GM18502 (cell line): ENCODE measurements around the gene TMEM62.
"Not testable (repeated sequence)": the region's sequence is repeated elsewhere in the genome, so short reads cannot be mapped to it uniquely, and the experiment has no call there.

Experiments used
- ATAC-seq: cut with Tn5 transposase; IDR thresholded peaks from one replicate; pipeline ENCODE4 v1.9.1; 2021; ENCODE audit warnings: mild to moderate bottlenecking; ENCODE audit not compliant: unreplicated experiment, poor library complexity

Gene TMEM62

GRCh38 chr15:43169888-43170287, 36.5 kb downstream of the TMEM62 start:
- ATAC-seq = no peak

GRCh38 chr15:43175656-43176309, 42.4 kb downstream of the TMEM62 start:
- not testable (repeated sequence) for ATAC-seq

DNA sequence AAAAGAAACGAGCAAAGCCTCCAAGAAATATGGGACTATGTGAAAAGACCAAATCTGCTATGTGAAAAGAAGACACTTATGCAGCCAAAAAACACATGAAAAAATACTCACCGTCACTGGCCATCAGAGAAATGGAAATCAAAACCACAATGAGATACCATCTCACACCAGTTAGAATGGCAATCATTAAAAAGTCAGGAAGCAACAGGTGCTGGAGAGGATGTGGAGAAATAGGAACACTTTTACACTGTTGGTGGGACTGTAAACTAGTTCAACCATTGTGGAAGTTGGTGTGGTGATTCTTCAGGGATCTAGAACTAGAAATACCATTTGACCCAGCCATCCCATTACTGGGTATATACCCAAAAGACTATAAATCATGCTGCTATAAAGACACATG, 43.8 kb downstream of the TMEM62 start:
- ATAC-seq = not testable (repeated sequence)

DNA sequence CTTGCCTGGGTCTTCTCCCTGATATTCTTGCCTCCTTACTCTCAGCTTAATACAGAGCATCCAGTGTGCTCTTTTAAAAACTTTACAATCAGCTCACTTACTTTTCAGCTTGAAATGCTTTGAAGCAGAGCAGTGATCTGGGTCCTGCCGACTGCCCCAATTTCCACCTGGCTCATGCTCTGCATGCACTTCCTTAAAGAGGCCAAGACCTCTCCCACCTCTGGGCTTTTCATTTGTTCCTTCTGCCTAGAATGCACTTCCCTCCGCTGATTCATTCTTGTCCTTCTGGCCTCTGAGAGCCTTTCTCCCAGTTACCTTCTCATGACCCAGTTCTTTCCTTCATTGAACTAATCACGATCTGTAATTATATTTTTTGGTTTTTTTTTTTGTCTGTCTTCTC, 49.9 kb downstream of the TMEM62 start:
- no peak for ATAC-seq

DNA sequence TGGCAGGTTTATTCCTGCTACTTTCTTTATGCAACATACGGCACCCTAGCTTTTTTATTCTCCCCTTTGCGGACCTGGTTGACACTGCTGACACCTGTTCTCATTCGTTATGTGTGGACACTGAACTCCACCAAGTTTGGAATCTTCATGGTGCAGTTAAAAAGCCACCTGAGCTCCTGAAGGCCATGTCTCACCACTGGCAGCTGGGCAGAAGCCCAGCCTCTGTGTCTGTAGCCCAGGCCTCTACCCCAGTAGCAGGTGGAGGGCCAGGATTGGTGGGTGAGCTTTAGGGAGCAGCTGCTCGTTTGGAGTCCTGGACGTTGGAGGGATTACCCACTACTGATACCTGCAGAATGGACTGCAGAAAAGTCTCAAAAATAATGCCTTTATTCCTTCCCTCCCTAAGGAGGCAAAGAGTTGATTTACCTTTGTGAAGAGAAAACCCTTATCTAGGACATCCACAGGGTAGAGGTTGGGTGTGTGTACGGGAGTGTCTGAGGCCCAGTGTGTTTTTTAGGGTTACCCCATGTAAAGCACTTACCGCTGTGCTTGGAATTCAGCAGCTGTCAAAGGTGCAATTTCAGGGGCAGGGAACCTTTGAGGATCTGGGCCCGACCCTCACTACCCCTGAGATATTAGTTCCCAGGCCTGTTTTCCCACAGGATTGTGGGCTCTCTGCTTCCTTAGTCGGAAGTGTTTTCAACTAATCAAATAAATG, 51.2 kb downstream of the TMEM62 start:
- ATAC-seq = peak; percentile 2

DNA sequence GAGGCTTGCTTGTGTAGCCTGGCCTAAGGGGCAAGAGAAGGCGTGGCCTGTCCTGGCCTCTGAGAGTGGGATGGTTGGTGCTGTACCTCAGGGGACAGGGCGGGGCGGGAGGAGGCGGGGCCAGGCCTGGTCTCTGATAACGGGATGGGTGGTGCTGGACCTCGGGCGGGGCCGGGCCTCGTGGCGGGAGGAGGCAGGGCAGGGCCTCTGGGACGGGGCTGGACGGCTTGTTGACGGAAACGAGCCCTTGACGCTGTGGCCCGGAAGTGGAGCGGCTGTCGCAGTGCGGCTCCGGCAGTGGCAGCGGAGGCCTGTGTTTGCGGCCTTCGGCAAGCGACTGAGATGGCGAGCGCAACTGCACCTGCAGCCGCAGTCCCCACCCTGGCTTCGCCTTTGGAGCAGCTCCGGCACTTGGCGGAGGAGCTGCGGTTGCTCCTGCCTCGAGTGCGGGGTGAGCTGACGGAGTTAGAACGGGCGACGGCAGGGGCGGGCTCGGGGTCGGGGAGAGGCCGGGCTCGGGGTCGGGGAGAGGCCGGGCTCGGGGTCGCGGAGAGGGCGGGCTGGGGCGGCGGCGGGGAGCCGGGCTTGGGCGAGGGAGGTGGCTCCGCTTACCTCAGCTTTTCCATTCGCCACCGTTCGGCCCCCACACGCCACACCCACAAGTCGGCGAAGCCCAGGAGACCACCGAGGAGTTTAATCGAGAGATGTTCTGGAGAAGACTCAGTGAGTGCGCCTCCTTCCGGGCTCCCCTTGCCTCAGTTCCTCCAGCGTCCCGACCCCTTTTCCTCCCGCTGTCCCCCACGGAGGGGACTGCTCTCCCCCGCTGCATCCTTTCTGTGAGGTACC, 52.0 kb downstream of the TMEM62 start, which contains the start of gene CCNDBP1:
CCNDBP1 (plus strand) TSS at position 247 of the 846 bp plus-strand sequence; CDS start at position 343, 96 bp downstream.
- peak; percentile 95 for ATAC-seq

DNA sequence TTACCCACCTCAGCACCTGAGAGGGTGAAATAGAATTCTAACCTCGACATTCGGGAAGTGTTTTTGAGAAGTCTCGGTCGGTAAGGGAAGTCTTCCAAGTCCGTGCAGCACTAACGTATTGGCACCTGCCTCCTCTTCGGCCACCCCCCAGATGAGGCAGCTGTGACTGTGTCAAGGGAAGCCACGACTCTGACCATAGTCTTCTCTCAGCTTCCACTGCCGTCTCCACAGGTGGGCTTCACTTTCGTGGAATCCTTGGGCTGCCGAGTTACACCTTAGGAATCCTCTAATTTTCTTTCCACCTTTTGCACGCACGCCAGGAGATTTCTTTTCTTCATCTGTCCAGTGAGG, 52.6 kb downstream of the TMEM62 start:
- ATAC-seq = peak; percentile 35

DNA sequence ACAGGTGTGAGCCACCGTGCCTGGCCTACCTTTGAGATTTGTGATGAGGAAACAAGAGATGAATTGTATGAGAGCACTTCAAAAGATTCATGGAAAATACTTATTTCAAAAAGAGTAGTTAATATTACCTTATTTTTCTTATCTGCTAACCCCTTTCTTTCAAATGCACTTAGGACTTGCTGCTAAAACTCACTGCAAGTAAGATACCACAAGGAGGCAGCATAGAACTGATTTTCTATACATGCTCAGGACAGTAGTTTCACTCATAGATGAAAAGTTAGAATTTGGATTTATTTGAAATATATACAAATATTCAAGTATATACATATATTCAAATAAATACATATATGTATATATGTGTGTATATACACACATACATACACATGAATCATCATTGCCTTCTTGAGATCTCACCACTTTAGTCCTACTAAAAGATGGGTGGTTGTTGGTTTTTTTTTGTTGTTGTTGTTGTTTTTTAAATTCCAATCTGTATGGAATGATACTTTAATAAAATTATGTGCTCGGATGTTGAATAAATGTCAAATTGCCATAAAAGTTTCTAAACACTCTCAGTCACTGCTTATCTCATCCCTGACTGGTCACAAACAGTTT, 54.3 kb downstream of the TMEM62 start:
- ATAC-seq = no peak

GRCh38 chr15:43189296-43189695, 55.9 kb downstream of the TMEM62 start:
- no peak for ATAC-seq

GRCh38 chr15:43190178-43190577, 56.8 kb downstream of the TMEM62 start:
- ATAC-seq = no peak

GRCh38 chr15:43193710-43194109, 60.3 kb downstream of the TMEM62 start:
- no peak for ATAC-seq

DNA sequence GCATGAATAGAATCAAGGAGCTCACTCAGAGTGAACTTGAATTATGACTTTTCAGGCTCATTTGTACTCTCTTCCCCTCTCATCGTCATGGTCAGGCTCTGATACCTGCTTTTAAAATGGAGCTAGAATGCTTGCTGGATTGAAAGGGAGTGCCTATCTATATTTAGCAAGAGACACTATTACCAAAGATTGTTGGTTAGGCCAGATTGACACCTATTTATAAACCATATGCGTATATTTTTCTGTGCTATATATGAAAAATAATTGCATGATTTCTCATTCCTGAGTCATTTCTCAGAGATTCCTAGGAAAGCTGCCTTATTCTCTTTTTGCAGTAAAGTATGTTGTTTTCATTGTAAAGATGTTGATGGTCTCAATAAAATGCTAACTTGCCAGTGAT, 61.4 kb downstream of the TMEM62 start:
- no peak for ATAC-seq

DNA sequence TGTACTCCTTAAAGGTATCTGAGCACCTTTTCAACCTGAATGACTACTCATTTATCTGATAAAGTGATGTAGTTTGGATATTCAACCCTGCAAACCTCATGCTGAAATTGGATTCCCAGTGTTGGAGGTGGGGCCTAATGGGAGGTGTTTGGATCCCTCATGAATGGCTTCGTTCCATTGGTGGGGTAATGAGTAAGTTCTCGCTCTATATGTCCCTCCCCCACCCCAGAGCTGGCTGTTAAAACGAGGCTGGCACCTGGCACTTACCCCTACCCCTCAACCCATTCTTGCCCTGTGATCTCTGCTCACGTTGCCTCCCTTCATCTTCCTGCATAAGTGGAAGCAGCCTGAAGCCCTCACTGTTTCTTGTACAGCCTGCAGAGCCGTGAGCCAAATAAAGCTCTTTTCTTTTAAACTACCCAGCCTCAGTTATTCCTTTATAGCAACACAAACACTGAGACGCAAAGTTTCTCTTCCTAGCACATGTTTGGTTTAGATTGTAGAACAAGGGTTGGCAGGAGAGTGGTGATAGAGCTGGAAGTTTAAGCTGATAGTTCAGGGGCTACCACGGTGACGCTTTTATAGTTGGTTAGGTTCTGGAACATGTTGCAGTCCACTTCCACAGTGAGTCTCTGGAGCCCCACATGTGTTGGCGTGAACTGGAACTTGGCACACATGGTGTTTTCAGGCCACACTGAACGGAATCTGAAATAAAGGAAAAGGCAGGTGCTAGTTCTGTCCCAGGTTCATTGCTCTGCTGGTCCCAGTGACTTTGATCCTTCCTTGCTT, 63.6 kb downstream of the TMEM62 start:
- no peak for ATAC-seq

GRCh38 chr15:43197773-43198172, 64.4 kb downstream of the TMEM62 start:
- not testable (repeated sequence) for ATAC-seq

DNA sequence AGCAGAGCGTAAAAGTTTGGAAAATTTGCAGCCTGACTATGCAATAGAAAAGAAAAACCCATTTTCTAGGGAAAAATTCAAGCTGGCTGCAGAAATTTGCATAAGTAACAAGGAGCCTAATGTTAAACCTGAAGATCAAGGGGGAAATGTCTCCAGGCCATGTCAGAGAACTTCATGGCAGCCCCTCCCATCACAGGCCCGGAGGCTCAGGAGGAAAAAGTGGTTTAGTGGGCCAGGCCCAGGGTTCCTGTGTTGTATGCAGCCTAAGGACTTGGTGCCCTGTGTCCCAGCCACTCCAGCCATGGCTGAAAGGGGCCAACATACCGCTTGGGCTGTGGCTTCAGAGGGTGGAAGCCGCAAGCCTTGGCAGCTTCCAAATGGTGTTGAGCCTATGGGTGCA, 65.2 kb downstream of the TMEM62 start:
- not testable (repeated sequence) for ATAC-seq

GRCh38 chr15:43198992-43199391, 65.6 kb downstream of the TMEM62 start:
- no peak for ATAC-seq

DNA sequence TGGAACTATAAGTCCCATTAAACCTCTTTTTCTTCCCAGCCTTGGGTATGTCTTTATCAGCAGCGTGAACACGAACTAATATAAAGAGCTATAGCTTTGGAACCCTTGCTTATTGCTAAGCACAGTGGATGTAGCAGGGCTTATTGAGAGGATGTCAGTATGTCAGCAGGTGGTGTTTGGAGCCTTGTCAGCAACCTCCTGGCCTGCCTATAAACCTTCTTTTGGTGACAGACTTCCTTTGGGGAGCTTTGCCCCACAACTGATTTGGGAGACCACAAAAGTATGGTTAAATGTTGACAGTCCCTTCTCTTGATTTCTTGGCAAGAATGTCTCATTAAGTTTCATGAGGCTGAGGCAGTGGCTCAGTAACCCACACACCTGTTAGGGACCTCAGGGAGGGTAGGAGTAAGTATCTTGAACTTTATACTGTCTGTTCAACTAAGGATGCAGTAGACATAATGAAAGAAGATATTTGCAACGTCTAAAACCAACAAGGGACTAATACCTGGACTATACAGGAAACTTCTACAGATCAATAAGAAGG, 66.6 kb downstream of the TMEM62 start:
- no peak for ATAC-seq

GRCh38 chr15:43204016-43204901, 70.9 kb downstream of the TMEM62 start:
- ATAC-seq = no peak

DNA sequence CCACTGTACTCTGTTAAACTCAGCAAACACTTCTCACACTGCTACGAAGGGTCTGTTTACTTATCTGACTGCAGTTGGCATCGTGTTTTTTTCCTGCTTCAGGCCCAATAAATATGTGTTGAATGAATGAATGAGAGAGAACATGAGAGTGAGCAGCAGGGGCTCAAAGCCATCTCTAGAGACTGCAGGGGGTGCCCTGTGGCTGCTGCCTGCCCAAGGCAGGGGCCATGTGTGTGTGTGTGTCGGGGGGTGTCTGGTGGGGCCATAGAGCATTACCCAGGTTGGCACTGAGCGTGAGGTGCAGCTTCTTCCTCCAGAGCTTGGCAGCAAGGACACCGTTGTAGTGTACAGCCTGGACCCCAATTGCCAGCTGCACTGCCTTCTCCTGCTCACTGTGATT, 72.7 kb downstream of the TMEM62 start:
- ATAC-seq = no peak
